Measurements from ENCODE around the gene DHDH.

The DHDH gene

GRCh38 chr19:48967346-48968178 lies 34.1 kb downstream of the DHDH start:
- no peak for DNase-seq

- DNase-seq: no peak
These were observed 34.7 kb downstream of the DHDH start for GRCh38 chr19:48968179-48968661.

GRCh38 chr19:48968813-48969218 lies 35.3 kb downstream of the DHDH start:
- DNase-seq: no peak

GRCh38 chr19:48969276-48970138 lies 36.0 kb downstream of the DHDH start:
- DNase-seq: peak; percentile 82

GRCh38 chr19:48970139-48970766 lies 36.8 kb downstream of the DHDH start:
- no peak for DNase-seq

GRCh38 chr19:48970923-48971395 lies 37.5 kb downstream of the DHDH start:
- DNase-seq: peak; percentile 94

GRCh38 chr19:48975947-48976847 lies 42.7 kb downstream of the DHDH start:
- peak; percentile 78 for DNase-seq

- DNase-seq: no peak
These were observed 43.6 kb downstream of the DHDH start for GRCh38 chr19:48977061-48977460.

GRCh38 chr19:48982280-48982679 lies 48.8 kb downstream of the DHDH start:
- DNase-seq: peak; percentile 77

GRCh38 chr19:48985711-48986110 lies 52.2 kb downstream of the DHDH start:
- DNase-seq: no peak

- no peak for DNase-seq
These were observed 52.7 kb downstream of the DHDH start for GRCh38 chr19:48986211-48986610.

- no peak for DNase-seq
These were observed 53.8 kb downstream of the DHDH start for GRCh38 chr19:48987323-48987722.

- DNase-seq: no peak
These were observed 54.8 kb downstream of the DHDH start for GRCh38 chr19:48988286-48988685.

GRCh38 chr19:48988860-48989259 lies 55.4 kb downstream of the DHDH start:
- no peak for DNase-seq

- DNase-seq: peak; percentile 54
These were observed 56.3 kb downstream of the DHDH start for GRCh38 chr19:48989701-48990291.

- DNase-seq: no peak
These were observed 56.9 kb downstream of the DHDH start for GRCh38 chr19:48990400-48990799.

- DNase-seq: no peak
These were observed 57.6 kb downstream of the DHDH start for GRCh38 chr19:48991011-48991609.

GRCh38 chr19:48991873-48992580 lies 58.5 kb downstream of the DHDH start:
- peak; percentile 72 for DNase-seq

- peak; percentile 67 for DNase-seq
These were observed 59.2 kb downstream of the DHDH start for GRCh38 chr19:48992581-48993174.
